ENCODE data around the gene SMAD9. TPM values are rescaled to one million over a fixed set of nuclear protein-coding genes. Genes with fewer than 3 reads are reported as not detected.

The SMAD9 gene
- polyA plus RNA-seq, 4 donors: 0.45 to 7.1 (median 2.1) TPM

- Histone ChIP-seq H3K27ac (ENCODE audit: low read depth in 1 of 3, low read length in 2 of 3) (no peak overlapping the region), H3K4me3 (ENCODE audit: low read depth in 1 of 3, low read length in 3 of 3) (no peak overlapping the region), H3K27me3 (ENCODE audit: control insufficient read depth in 3 of 3, insufficient read depth in 3 of 3, low read length in 3 of 3) (peaks cover 0 to 2% (median 0%) of the 10 kb centered on the region in 3 donors), H3K9me3 (ENCODE audit: control insufficient read depth in 2 of 2, insufficient read depth in 1 of 2, low read depth in 1 of 2, low read length in 1 of 2) (peaks cover 0 to 4% of the 10 kb centered on the region in 2 donors), H3K36me3 (ENCODE audit: control insufficient read depth in 3 of 3, insufficient read depth in 2 of 3, low read depth in 1 of 3, low read length in 3 of 3) (no peaks in the 10 kb centered on the region), H3K4me1 (ENCODE audit: control insufficient read depth in 3 of 3, insufficient read depth in 2 of 3, low read depth in 1 of 3, low read length in 2 of 3) (peaks cover 0 to 4% (median 0%) of the 10 kb centered on the region in 3 donors)
- FAIRE-seq: no peak
- DNase-seq: peak in 1 of 2 donors; percentile 14
- WGBS, 3 donors: 52 to 66% (median 57%) methylated on average over 2 of the region's 2 CpGs
These were observed 105.0 kb downstream of the SMAD9 start for GRCh38 chr13:36815062-36815461.

DNA sequence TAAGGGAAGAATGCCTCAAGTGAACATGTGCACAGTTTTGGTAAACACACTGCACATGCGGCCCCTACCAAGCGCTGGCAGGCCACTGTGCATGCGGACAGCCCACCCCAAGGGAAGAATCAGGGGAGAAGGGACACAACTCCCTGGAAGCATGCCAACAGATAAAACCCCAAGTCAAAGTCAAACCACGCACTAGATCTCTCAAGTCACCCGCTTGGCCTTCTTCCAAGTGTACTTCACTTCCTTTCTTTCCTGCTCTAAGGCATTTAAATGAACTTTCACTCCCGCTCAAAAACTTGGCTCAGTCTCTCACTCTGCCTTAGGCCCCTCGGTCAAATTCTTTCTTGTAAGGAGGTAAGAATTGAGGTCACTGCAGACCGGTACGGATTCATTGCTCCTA lies 105.6 kb downstream of the SMAD9 start:
- WGBS, 3 donors: 13 to 38% (median 32%) methylated on average over 9 of the region's 9 CpGs
- no peak overlapping the region for H3K27ac ChIP-seq (ENCODE audit: low read depth in 1 of 3, low read length in 2 of 3)
- peaks cover 0 to 4% (median 0%) of the 10 kb centered on the region in 3 donors for H3K4me1 ChIP-seq (ENCODE audit: control insufficient read depth in 3 of 3, insufficient read depth in 2 of 3, low read depth in 1 of 3, low read length in 2 of 3)
- no peak overlapping the region for H3K4me3 ChIP-seq (ENCODE audit: low read depth in 1 of 3, low read length in 3 of 3)
- FAIRE-seq (no peak), DNase-seq (peak; percentile 55 to 89)
- no peaks in the 10 kb centered on the region for H3K36me3 ChIP-seq (ENCODE audit: control insufficient read depth in 3 of 3, insufficient read depth in 2 of 3, low read depth in 1 of 3, low read length in 3 of 3)
- peaks cover 0 to 4% of the 10 kb centered on the region in 2 donors for H3K9me3 ChIP-seq (ENCODE audit: control insufficient read depth in 2 of 2, insufficient read depth in 1 of 2, low read depth in 1 of 2, low read length in 1 of 2)
- H3K27me3 ChIP-seq (ENCODE audit: control insufficient read depth in 3 of 3, insufficient read depth in 3 of 3, low read length in 3 of 3): peaks cover 0 to 2% (median 0%) of the 10 kb centered on the region in 3 donors

- FAIRE-seq (no peak), DNase-seq (no peak)
- Histone ChIP-seq H3K27me3 (ENCODE audit: control insufficient read depth in 3 of 3, insufficient read depth in 3 of 3, low read length in 3 of 3) (peaks cover 0 to 2% (median 0%) of the 10 kb centered on the region in 3 donors), H3K9me3 (ENCODE audit: control insufficient read depth in 2 of 2, insufficient read depth in 1 of 2, low read depth in 1 of 2, low read length in 1 of 2) (peaks cover 0 to 4% of the 10 kb centered on the region in 2 donors), H3K27ac (ENCODE audit: low read depth in 1 of 3, low read length in 2 of 3) (no peak overlapping the region), H3K36me3 (ENCODE audit: control insufficient read depth in 3 of 3, insufficient read depth in 2 of 3, low read depth in 1 of 3, low read length in 3 of 3) (no peaks in the 10 kb centered on the region), H3K4me3 (ENCODE audit: low read depth in 1 of 3, low read length in 3 of 3) (no peak overlapping the region), H3K4me1 (ENCODE audit: control insufficient read depth in 3 of 3, insufficient read depth in 2 of 3, low read depth in 1 of 3, low read length in 2 of 3) (peaks cover 0 to 3% (median 0%) of the 10 kb centered on the region in 3 donors)
- WGBS, 3 donors: 83 to 95% (median 93%) methylated on average over 1 of the region's 1 CpG
These were observed 106.8 kb downstream of the SMAD9 start for GRCh38 chr13:36813225-36813624.

DNA sequence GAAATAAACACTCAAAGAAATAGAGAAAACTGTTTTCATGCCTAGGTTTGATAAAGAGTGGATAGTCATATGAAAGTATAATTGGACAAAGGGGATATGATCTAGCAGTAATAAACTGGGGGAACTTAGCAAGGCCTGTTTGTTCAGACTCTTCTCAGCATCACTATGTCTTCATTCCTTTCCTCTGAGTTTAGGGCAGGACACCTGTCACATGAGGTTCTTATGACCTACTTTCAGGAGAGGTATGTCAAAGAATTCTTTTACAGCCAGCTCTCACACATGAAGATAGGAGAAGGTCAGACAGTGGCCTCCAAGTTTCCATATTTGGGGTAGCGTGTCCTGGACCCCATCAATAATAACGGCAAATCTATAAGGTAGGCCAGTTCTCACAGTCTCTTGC lies 112.4 kb downstream of the SMAD9 start:
- Histone ChIP-seq H3K27me3 (ENCODE audit: control insufficient read depth in 3 of 3, insufficient read depth in 3 of 3, low read length in 3 of 3) (no peaks in the 10 kb centered on the region), H3K4me1 (ENCODE audit: control insufficient read depth in 3 of 3, insufficient read depth in 2 of 3, low read depth in 1 of 3, low read length in 2 of 3) (no peaks in the 10 kb centered on the region), H3K9me3 (ENCODE audit: control insufficient read depth in 2 of 2, insufficient read depth in 1 of 2, low read depth in 1 of 2, low read length in 1 of 2) (no peaks in the 10 kb centered on the region), H3K36me3 (ENCODE audit: control insufficient read depth in 3 of 3, insufficient read depth in 2 of 3, low read depth in 1 of 3, low read length in 3 of 3) (no peaks in the 10 kb centered on the region), H3K27ac (ENCODE audit: low read depth in 1 of 3, low read length in 2 of 3) (no peak overlapping the region), H3K4me3 (ENCODE audit: low read depth in 1 of 3, low read length in 3 of 3) (no peak overlapping the region)
- 93 to 94% (median 94%) methylated on average over 2 of the region's 2 CpGs for WGBS, 3 donors
- no peak for FAIRE-seq
- no peak for DNase-seq

- Histone ChIP-seq H3K4me3 (ENCODE audit: low read depth in 1 of 3, low read length in 3 of 3) (no peak overlapping the region), H3K36me3 (ENCODE audit: control insufficient read depth in 3 of 3, insufficient read depth in 2 of 3, low read depth in 1 of 3, low read length in 3 of 3) (no peaks in the 10 kb centered on the region), H3K9me3 (ENCODE audit: control insufficient read depth in 2 of 2, insufficient read depth in 1 of 2, low read depth in 1 of 2, low read length in 1 of 2) (no peaks in the 10 kb centered on the region), H3K27me3 (ENCODE audit: control insufficient read depth in 3 of 3, insufficient read depth in 3 of 3, low read length in 3 of 3) (no peaks in the 10 kb centered on the region), H3K27ac (ENCODE audit: low read depth in 1 of 3, low read length in 2 of 3) (no peak overlapping the region), H3K4me1 (ENCODE audit: control insufficient read depth in 3 of 3, insufficient read depth in 2 of 3, low read depth in 1 of 3, low read length in 2 of 3) (no peaks in the 10 kb centered on the region)
- DNase-seq (no peak), FAIRE-seq (no peak)
- 86 to 97% (median 92%) methylated on average over 2 of the region's 2 CpGs for WGBS, 3 donors
These were observed 113.9 kb downstream of the SMAD9 start for GRCh38 chr13:36806102-36806501.

GRCh38 chr13:36804588-36804987 lies 115.5 kb downstream of the SMAD9 start:
- no peak overlapping the region for H3K27ac ChIP-seq (ENCODE audit: low read depth in 1 of 3, low read length in 2 of 3)
- no peak overlapping the region for H3K4me3 ChIP-seq (ENCODE audit: low read depth in 1 of 3, low read length in 3 of 3)
- no peaks in the 10 kb centered on the region for H3K9me3 ChIP-seq (ENCODE audit: control insufficient read depth in 2 of 2, insufficient read depth in 1 of 2, low read depth in 1 of 2, low read length in 1 of 2)
- FAIRE-seq (no peak), DNase-seq (no peak)
- 34 to 73% (median 49%) methylated on average over 6 of the region's 6 CpGs for WGBS, 3 donors
- H3K4me1 ChIP-seq (ENCODE audit: control insufficient read depth in 3 of 3, insufficient read depth in 2 of 3, low read depth in 1 of 3, low read length in 2 of 3): no peaks in the 10 kb centered on the region
- no peaks in the 10 kb centered on the region for H3K27me3 ChIP-seq (ENCODE audit: control insufficient read depth in 3 of 3, insufficient read depth in 3 of 3, low read length in 3 of 3)
- no peaks in the 10 kb centered on the region for H3K36me3 ChIP-seq (ENCODE audit: control insufficient read depth in 3 of 3, insufficient read depth in 2 of 3, low read depth in 1 of 3, low read length in 3 of 3)

GRCh38 chr13:36801035-36801434 lies 119.0 kb downstream of the SMAD9 start:
- Histone ChIP-seq H3K27ac (ENCODE audit: low read depth in 1 of 3, low read length in 2 of 3) (no peak overlapping the region), H3K36me3 (ENCODE audit: control insufficient read depth in 3 of 3, insufficient read depth in 2 of 3, low read depth in 1 of 3, low read length in 3 of 3) (no peaks in the 10 kb centered on the region), H3K9me3 (ENCODE audit: control insufficient read depth in 2 of 2, insufficient read depth in 1 of 2, low read depth in 1 of 2, low read length in 1 of 2) (no peaks in the 10 kb centered on the region), H3K27me3 (ENCODE audit: control insufficient read depth in 3 of 3, insufficient read depth in 3 of 3, low read length in 3 of 3) (no peaks in the 10 kb centered on the region), H3K4me1 (ENCODE audit: control insufficient read depth in 3 of 3, insufficient read depth in 2 of 3, low read depth in 1 of 3, low read length in 2 of 3) (no peaks in the 10 kb centered on the region), H3K4me3 (ENCODE audit: low read depth in 1 of 3, low read length in 3 of 3) (no peak overlapping the region)
- no peak for FAIRE-seq
- DNase-seq: no peak
- WGBS, 3 donors: 20 to 43% (median 21%) methylated on average over 3 of the region's 3 CpGs

GRCh38 chr13:36796052-36796451 lies 124.0 kb downstream of the SMAD9 start:
- peaks cover 0 to 3% (median 2%) of the 10 kb centered on the region in 3 donors for H3K27me3 ChIP-seq (ENCODE audit: control insufficient read depth in 3 of 3, insufficient read depth in 3 of 3, low read length in 3 of 3)
- no peak for FAIRE-seq
- WGBS, 3 donors: 70 to 86% (median 77%) methylated on average over 3 of the region's 3 CpGs

DNA sequence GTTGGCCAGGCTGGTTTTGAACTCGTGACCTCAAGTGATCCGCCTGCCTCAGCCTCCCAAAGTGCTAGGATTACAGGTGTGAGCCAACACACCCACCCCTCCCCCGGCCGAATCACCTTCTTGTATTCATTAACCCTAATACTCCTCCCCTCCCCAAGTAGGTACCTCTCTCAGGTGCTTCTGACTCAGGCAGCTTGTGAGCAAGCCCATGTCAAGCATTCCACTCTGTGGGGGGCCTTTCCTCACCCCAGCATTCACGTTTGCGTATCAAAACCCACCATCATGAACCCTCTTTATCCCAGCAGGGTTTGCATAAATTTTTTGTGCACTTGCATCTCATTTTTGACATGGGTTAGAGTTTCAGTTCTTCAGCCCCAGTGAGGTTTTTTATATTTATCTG lies 124.6 kb downstream of the SMAD9 start:
- no peak overlapping the region for H3K4me3 ChIP-seq (ENCODE audit: low read depth in 1 of 3, low read length in 3 of 3)
- FAIRE-seq: no peak
- H3K36me3 ChIP-seq (ENCODE audit: control insufficient read depth in 3 of 3, insufficient read depth in 2 of 3, low read depth in 1 of 3, low read length in 3 of 3): no peaks in the 10 kb centered on the region
- WGBS, 3 donors: 49 to 62% (median 50%) methylated on average over 6 of the region's 6 CpGs
- no peaks in the 10 kb centered on the region for H3K4me1 ChIP-seq (ENCODE audit: control insufficient read depth in 3 of 3, insufficient read depth in 2 of 3, low read depth in 1 of 3, low read length in 2 of 3)
- H3K27me3 ChIP-seq (ENCODE audit: control insufficient read depth in 3 of 3, insufficient read depth in 3 of 3, low read length in 3 of 3): peaks cover 0 to 3% (median 2%) of the 10 kb centered on the region in 3 donors
- no peak for DNase-seq
- no peaks in the 10 kb centered on the region for H3K9me3 ChIP-seq (ENCODE audit: control insufficient read depth in 2 of 2, insufficient read depth in 1 of 2, low read depth in 1 of 2, low read length in 1 of 2)
- no peak overlapping the region for H3K27ac ChIP-seq (ENCODE audit: low read depth in 1 of 3, low read length in 2 of 3)

More at GRCh38 chr13:36796052-36796451, 124.0 kb downstream of the SMAD9 start:
- no peak overlapping the region for H3K27ac ChIP-seq (ENCODE audit: low read depth in 1 of 3, low read length in 2 of 3)
- DNase-seq: no peak
- H3K36me3 ChIP-seq (ENCODE audit: control insufficient read depth in 3 of 3, insufficient read depth in 2 of 3, low read depth in 1 of 3, low read length in 3 of 3): no peaks in the 10 kb centered on the region
- H3K4me3 ChIP-seq (ENCODE audit: low read depth in 1 of 3, low read length in 3 of 3): no peak overlapping the region
- H3K9me3 ChIP-seq (ENCODE audit: control insufficient read depth in 2 of 2, insufficient read depth in 1 of 2, low read depth in 1 of 2, low read length in 1 of 2): no peaks in the 10 kb centered on the region
- no peaks in the 10 kb centered on the region for H3K4me1 ChIP-seq (ENCODE audit: control insufficient read depth in 3 of 3, insufficient read depth in 2 of 3, low read depth in 1 of 3, low read length in 2 of 3)

Data from small intestine (tissue), 7 donors.